MM.1S (cell line): ENCODE measurements around the gene PPP1R3G.

Source experiments
- CTCF ChIP-seq: fragments of 300-600 bp; sonication (generic); IDR thresholded peaks from 2 replicates; pipeline ENCODE4 v1.5.1; 2016; ENCODE audit warnings: antibody characterized with exemption, low read length, mixed read lengths
- EZH2 ChIP-seq: fragments of 300-600 bp; sonication (generic); optimal IDR thresholded peaks from 2 replicates; pipeline ENCODE3; 2017; ENCODE audit warnings: low read depth, mild to moderate bottlenecking, antibody characterized with exemption, low read length, mixed read lengths
- EZH2phosphoT487 ChIP-seq: fragments of 300-600 bp; sonication (generic); IDR thresholded peaks from 2 replicates; pipeline ENCODE4 v1.6.1; 2018; ENCODE audit warnings: antibody characterized with exemption, low read length

GRCh38 chr6:5067305-5067704, 17.8 kb upstream of the PPP1R3G start:
- no peak for TF ChIP-seq CTCF
- no peak for TF ChIP-seq EZH2phosphoT487
- no peak for TF ChIP-seq EZH2
